ENCODE measurements around the gene SPTBN4. TPM values are rescaled to one million over a fixed set of nuclear protein-coding genes. Genes with fewer than 3 reads are reported as not detected.

The SPTBN4 gene
- 1.4 TPM for polyA plus RNA-seq (2013, experiment 1 of 2)
- 2.0 TPM for polyA plus RNA-seq (2013, experiment 2 of 2)

DNA sequence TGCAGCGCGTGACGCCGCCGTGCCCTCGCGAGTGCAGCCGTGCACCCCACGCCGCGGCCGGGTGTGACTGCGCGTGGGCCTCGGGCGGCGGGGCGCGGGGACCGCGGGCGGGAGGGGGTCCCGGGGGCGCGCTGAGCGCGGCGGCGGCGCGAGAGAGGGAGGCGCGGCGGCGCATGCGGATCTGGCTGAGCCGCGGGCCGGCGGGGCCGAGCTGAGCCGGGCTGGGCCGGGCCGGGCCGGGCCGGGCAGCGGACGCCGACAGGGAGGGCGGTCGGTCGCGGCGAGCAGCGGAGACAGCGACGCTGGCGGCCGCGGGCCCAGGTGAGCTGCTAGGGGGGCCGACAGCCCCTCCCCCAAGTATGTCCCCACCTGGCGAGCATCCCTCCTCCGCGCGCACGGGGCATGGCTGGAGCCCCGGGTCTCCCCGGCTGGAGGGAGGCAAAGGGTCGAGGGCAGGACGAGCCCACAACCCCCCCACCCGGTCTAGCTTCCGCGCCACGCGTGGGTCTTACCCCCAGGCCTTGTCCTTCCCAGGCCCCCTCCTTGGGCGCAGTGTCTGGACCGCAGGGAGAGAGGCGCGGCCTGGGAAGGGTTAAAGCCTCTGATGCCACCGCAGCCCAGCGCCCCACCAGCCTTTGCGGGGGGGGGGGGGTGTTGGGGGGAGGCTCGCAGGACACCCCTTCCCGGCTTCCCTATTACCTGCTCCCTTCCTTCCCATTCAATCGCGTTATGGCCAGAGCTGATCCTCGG is at the start of gene SPTBN4:
Gene SPTBN4, plus strand, starts transcription at position 17 of the 750 bp plus-strand sequence. CDS start 5,621 bp downstream, outside the sequence.
- WGBS, 2 donors (ENCODE audit: extremely low coverage in 2 of 2, insufficient read length in 2 of 2, insufficient replicate concordance in 1 of 2): no CpG with 5 or more reads among the region's 87 CpGs
- no peak for DNase-seq (ENCODE audit: low spot score)
- peak within 1 kb of the TSS; percentile 84 for H3K9ac ChIP-seq (ENCODE audit: low read depth, low read length, poor library complexity)

DNA sequence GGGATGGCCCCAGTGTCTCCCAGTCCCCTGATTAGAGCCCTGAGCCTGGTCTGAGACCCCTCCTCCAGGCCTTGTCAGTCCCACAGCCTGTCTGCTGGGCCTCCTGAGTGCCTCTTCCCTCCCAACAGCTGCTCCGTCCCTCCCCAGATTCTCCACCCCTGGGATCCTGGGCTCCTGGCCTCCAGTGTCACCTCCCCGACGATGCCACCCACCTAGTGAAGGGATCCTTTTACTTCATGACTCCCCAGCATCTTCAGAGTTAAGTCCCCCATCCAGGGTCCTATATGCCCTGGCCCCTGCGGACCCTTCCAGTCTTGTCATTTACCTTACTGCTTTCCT is 49.2 kb upstream of the SPTBN4 start:
- Histone ChIP-seq H4K8ac (ENCODE audit: low read depth, low read length) (peak overlapping the region; percentile 48), H2AK5ac (ENCODE audit: low read depth, low read length) (peak overlapping the region; percentile 94), H3K14ac (ENCODE audit: low read length) (peak overlapping the region; percentile 79), H3K27me3 (ENCODE audit: control insufficient read depth in 3 of 3, insufficient read depth in 3 of 3, low read depth in 1 of 3, low read length in 3 of 3) (no peaks in the 10 kb centered on the region), H3K79me1 (ENCODE audit: low read depth, low read length) (no peaks in the 10 kb centered on the region), H3K27ac (replicated peaks; ENCODE audit: low read length) (peak overlapping the region; percentile 43), H3K18ac (ENCODE audit: low read length) (peak overlapping the region; percentile 93), H2BK5ac (ENCODE audit: low read length) (peak overlapping the region; percentile 84), H3K4me1 (ENCODE audit: control insufficient read depth in 2 of 2, insufficient read depth in 1 of 2, low read depth in 1 of 2, low read length in 2 of 2) (peaks cover 7 to 13% of the 10 kb centered on the region in 2 donors), H2BK120ac (ENCODE audit: low read depth, low read length) (peak overlapping the region; percentile 93), H4K91ac (ENCODE audit: low read depth, low read length, poor library complexity) (peak overlapping the region; percentile 12), H3K4me3 (ENCODE audit: low read length in 2 of 2) (no peak overlapping the region), H2BK12ac (ENCODE audit: low read length) (no peak overlapping the region), H3K4me2 (ENCODE audit: insufficient read depth, low read length, poor library complexity, severe bottlenecking) (no peak overlapping the region), H3K9me3 (replicated peaks in 1 of 2; ENCODE audit: control insufficient read depth in 2 of 2, insufficient read depth in 1 of 2, low read depth in 1 of 2, low read length in 2 of 2) (no peaks in the 10 kb centered on the region), H3K36me3 (replicated peaks in 1 of 2; ENCODE audit: control insufficient read depth in 2 of 2, insufficient read depth in 2 of 2, low read length in 2 of 2) (peaks cover 0 to 5% of the 10 kb centered on the region in 2 donors), H2BK15ac (ENCODE audit: low read length) (peak overlapping the region; percentile 90), H3K23ac (ENCODE audit: low read depth, low read length, poor library complexity) (peak overlapping the region; percentile 37), H2AFZ (ENCODE audit: low read length) (peak overlapping the region; percentile 74), H3K4ac (ENCODE audit: low read length) (peak overlapping the region; percentile 44), H3K9ac (ENCODE audit: low read depth, low read length, poor library complexity) (no peak overlapping the region)
- DNase-seq (ENCODE audit: low spot score): no peak
- no CpG with 5 or more reads among the region's 4 CpGs for WGBS, 2 donors (ENCODE audit: extremely low coverage in 2 of 2, insufficient read length in 2 of 2, insufficient replicate concordance in 1 of 2)

More for the DNA sequence above, at the start of gene SPTBN4:
- H4K91ac ChIP-seq (ENCODE audit: low read depth, low read length, poor library complexity): no peak within 1 kb of the TSS
- H2BK15ac ChIP-seq (ENCODE audit: low read length): peak within 1 kb of the TSS; percentile 67
- H3K79me1 ChIP-seq (ENCODE audit: low read depth, low read length): no peaks in the 10 kb centered on the region
- H3K27ac ChIP-seq (replicated peaks; ENCODE audit: low read length): no peak within 1 kb of the TSS
- H2BK5ac ChIP-seq (ENCODE audit: low read length): no peak within 1 kb of the TSS
- peak within 1 kb of the TSS; percentile 38 for H3K14ac ChIP-seq (ENCODE audit: low read length)
- H2BK120ac ChIP-seq (ENCODE audit: low read depth, low read length): no peak within 1 kb of the TSS
- H3K27me3 ChIP-seq (ENCODE audit: control insufficient read depth in 3 of 3, insufficient read depth in 3 of 3, low read depth in 1 of 3, low read length in 3 of 3): peaks cover 14 to 34% (median 33%) of the 10 kb centered on the region in 3 experiments
- H3K4me1 ChIP-seq (ENCODE audit: control insufficient read depth in 2 of 2, insufficient read depth in 1 of 2, low read depth in 1 of 2, low read length in 2 of 2): peaks cover 13 to 15% of the 10 kb centered on the region in 2 donors
- peak within 1 kb of the TSS; percentile 63 for H2AK5ac ChIP-seq (ENCODE audit: low read depth, low read length)
- H3K4ac ChIP-seq (ENCODE audit: low read length): no peak within 1 kb of the TSS
- H4K8ac ChIP-seq (ENCODE audit: low read depth, low read length): no peak within 1 kb of the TSS
- peak within 1 kb of the TSS; percentile 92 for H3K18ac ChIP-seq (ENCODE audit: low read length)
- peak within 1 kb of the TSS; percentile 69 for H3K4me2 ChIP-seq (ENCODE audit: insufficient read depth, low read length, poor library complexity, severe bottlenecking)
- peak within 1 kb of the TSS; percentile 10 for H2BK12ac ChIP-seq (ENCODE audit: low read length)
- H3K23ac ChIP-seq (ENCODE audit: low read depth, low read length, poor library complexity): peak within 1 kb of the TSS; percentile 98
- peak within 1 kb of the TSS; percentile 72 to 74 for H3K4me3 ChIP-seq (ENCODE audit: low read length in 2 of 2)
- H2AFZ ChIP-seq (ENCODE audit: low read length): peak within 1 kb of the TSS; percentile 99
- H3K36me3 ChIP-seq (replicated peaks in 1 of 2; ENCODE audit: control insufficient read depth in 2 of 2, insufficient read depth in 2 of 2, low read length in 2 of 2): no peaks in the 10 kb centered on the region
- H3K9me3 ChIP-seq (replicated peaks in 1 of 2; ENCODE audit: control insufficient read depth in 2 of 2, insufficient read depth in 1 of 2, low read depth in 1 of 2, low read length in 2 of 2): peaks cover 0 to 7% of the 10 kb centered on the region in 2 donors

DNA sequence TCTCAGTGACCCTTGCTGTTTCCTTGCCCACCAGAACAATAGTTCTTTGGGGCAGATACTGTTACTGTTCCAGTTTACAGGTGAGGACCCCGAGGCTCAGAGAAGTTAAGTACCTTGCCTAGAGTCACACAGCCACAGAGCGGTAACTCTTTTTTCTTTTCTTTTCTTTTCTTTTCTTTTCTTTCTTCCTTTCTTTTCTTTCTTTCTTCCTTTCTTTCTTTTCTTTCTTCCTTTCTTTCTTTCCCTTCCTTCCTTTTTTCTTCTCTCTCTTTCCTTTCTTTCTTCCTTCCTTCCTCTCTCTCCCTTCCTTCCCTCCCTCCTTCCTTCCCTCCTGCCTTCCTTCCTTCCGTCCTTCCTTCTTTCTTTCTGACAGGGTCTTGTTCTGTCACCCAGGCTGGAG is 48.8 kb upstream of the SPTBN4 start:
- Histone ChIP-seq H3K27ac (replicated peaks; ENCODE audit: low read length) (no peak overlapping the region), H3K4me2 (ENCODE audit: insufficient read depth, low read length, poor library complexity, severe bottlenecking) (no peak overlapping the region), H2BK15ac (ENCODE audit: low read length) (no peak overlapping the region), H3K9me3 (replicated peaks in 1 of 2; ENCODE audit: control insufficient read depth in 2 of 2, insufficient read depth in 1 of 2, low read depth in 1 of 2, low read length in 2 of 2) (no peaks in the 10 kb centered on the region), H2AK5ac (ENCODE audit: low read depth, low read length) (no peak overlapping the region), H3K36me3 (replicated peaks in 1 of 2; ENCODE audit: control insufficient read depth in 2 of 2, insufficient read depth in 2 of 2, low read length in 2 of 2) (peaks cover 1 to 10% of the 10 kb centered on the region in 2 donors), H2AFZ (ENCODE audit: low read length) (no peak overlapping the region), H3K79me1 (ENCODE audit: low read depth, low read length) (peaks cover under 1% of the 10 kb centered on the region), H2BK12ac (ENCODE audit: low read length) (no peak overlapping the region), H2BK5ac (ENCODE audit: low read length) (no peak overlapping the region), H4K8ac (ENCODE audit: low read depth, low read length) (no peak overlapping the region), H2BK120ac (ENCODE audit: low read depth, low read length) (no peak overlapping the region), H3K23ac (ENCODE audit: low read depth, low read length, poor library complexity) (no peak overlapping the region), H3K4me1 (ENCODE audit: control insufficient read depth in 2 of 2, insufficient read depth in 1 of 2, low read depth in 1 of 2, low read length in 2 of 2) (peaks cover 7 to 13% of the 10 kb centered on the region in 2 donors), H3K4me3 (ENCODE audit: low read length in 2 of 2) (no peak overlapping the region), H3K27me3 (ENCODE audit: control insufficient read depth in 3 of 3, insufficient read depth in 3 of 3, low read depth in 1 of 3, low read length in 3 of 3) (no peaks in the 10 kb centered on the region), H3K14ac (ENCODE audit: low read length) (no peak overlapping the region), H3K4ac (ENCODE audit: low read length) (no peak overlapping the region), H4K91ac (ENCODE audit: low read depth, low read length, poor library complexity) (no peak overlapping the region), H3K9ac (ENCODE audit: low read depth, low read length, poor library complexity) (no peak overlapping the region), H3K18ac (ENCODE audit: low read length) (no peak overlapping the region)
- DNase-seq (ENCODE audit: low spot score): no peak
- no CpG with 5 or more reads among the region's 3 CpGs for WGBS, 2 donors (ENCODE audit: extremely low coverage in 2 of 2, insufficient read length in 2 of 2, insufficient replicate concordance in 1 of 2)

DNA sequence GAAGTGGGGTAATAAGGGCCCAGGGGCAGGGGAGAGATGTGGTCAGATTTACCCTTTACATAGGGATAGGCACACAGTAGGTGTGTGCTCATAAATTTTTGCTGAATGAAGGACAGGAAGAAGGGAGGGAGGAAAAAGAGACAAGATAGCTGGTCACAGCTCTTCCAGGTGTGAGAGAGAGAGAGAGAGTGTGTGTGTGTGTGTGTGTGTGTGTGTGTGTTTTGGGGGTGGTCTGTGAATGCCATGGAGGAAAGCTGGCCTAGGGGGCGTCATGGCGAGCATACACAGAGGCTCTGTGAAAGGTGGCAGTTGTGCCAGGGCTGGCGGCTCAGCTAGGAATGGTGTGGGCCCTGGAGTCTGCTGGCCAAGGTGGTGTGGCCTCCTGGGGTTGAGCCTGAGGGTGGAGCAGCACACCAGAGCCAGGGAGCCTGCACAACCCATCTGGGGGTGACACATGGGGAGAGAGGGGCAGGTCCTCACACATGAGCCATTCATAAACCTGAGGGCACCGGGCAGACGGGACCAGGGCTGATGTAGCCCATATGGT is 47.7 kb upstream of the SPTBN4 start:
- H2BK5ac ChIP-seq (ENCODE audit: low read length): no peak overlapping the region
- peaks cover 7 to 8% of the 10 kb centered on the region in 2 donors for H3K4me1 ChIP-seq (ENCODE audit: control insufficient read depth in 2 of 2, insufficient read depth in 1 of 2, low read depth in 1 of 2, low read length in 2 of 2)
- H2BK12ac ChIP-seq (ENCODE audit: low read length): no peak overlapping the region
- H3K4ac ChIP-seq (ENCODE audit: low read length): peak overlapping the region; percentile 85
- no peak overlapping the region for H3K4me3 ChIP-seq (ENCODE audit: low read length in 2 of 2)
- H3K79me1 ChIP-seq (ENCODE audit: low read depth, low read length): peaks cover 2% of the 10 kb centered on the region
- H3K9me3 ChIP-seq (replicated peaks in 1 of 2; ENCODE audit: control insufficient read depth in 2 of 2, insufficient read depth in 1 of 2, low read depth in 1 of 2, low read length in 2 of 2): no peaks in the 10 kb centered on the region
- H2BK120ac ChIP-seq (ENCODE audit: low read depth, low read length): peak overlapping the region; percentile 0
- H3K9ac ChIP-seq (ENCODE audit: low read depth, low read length, poor library complexity): no peak overlapping the region
- peak overlapping the region; percentile 73 for H2AK5ac ChIP-seq (ENCODE audit: low read depth, low read length)
- H3K23ac ChIP-seq (ENCODE audit: low read depth, low read length, poor library complexity): no peak overlapping the region
- no peak overlapping the region for H3K27ac ChIP-seq (replicated peaks; ENCODE audit: low read length)
- no peak overlapping the region for H3K4me2 ChIP-seq (ENCODE audit: insufficient read depth, low read length, poor library complexity, severe bottlenecking)
- H3K14ac ChIP-seq (ENCODE audit: low read length): no peak overlapping the region
- peaks cover 1 to 14% of the 10 kb centered on the region in 2 donors for H3K36me3 ChIP-seq (replicated peaks in 1 of 2; ENCODE audit: control insufficient read depth in 2 of 2, insufficient read depth in 2 of 2, low read length in 2 of 2)
- H3K18ac ChIP-seq (ENCODE audit: low read length): no peak overlapping the region
- H3K27me3 ChIP-seq (ENCODE audit: control insufficient read depth in 3 of 3, insufficient read depth in 3 of 3, low read depth in 1 of 3, low read length in 3 of 3): no peaks in the 10 kb centered on the region
- peak overlapping the region; percentile 34 for H2BK15ac ChIP-seq (ENCODE audit: low read length)
- no peak overlapping the region for H4K91ac ChIP-seq (ENCODE audit: low read depth, low read length, poor library complexity)
- DNase-seq (ENCODE audit: low spot score): no peak
- H2AFZ ChIP-seq (ENCODE audit: low read length): no peak overlapping the region
- no CpG with 5 or more reads among the region's 5 CpGs for WGBS, 2 donors (ENCODE audit: extremely low coverage in 2 of 2, insufficient read length in 2 of 2, insufficient replicate concordance in 1 of 2)
- no peak overlapping the region for H4K8ac ChIP-seq (ENCODE audit: low read depth, low read length)

All from neuronal stem cell (in vitro differentiated cells).